CD14-positive monocyte (primary cell): ENCODE data around the gene ATP8A1. TPM values are rescaled to one million over a fixed set of nuclear protein-coding genes. Genes with fewer than 3 reads are reported as not detected.

Experiments
- DNase-seq, 3 donors: peaks; one replicate each; pipeline ENCODE4 v3.0.0-alpha.2; 2011 to 2022
- H2AFZ ChIP-seq: 2 replicates; pipeline ENCODE4 v1.6.0; 2012; ENCODE audit warnings: mild to moderate bottlenecking, low read depth, low read length, inconsistent platforms; ENCODE audit not compliant: insufficient read depth, poor library complexity, severe bottlenecking
- H3K27ac ChIP-seq, 2 donors: 1 replicate in 1 of 2; 2 replicates in 1 of 2; pipeline ENCODE4 v1.5.1; 2012 to 2013; ENCODE audit warnings: low read length in 2 of 2, control low read depth in 1 of 2, inconsistent platforms in 1 of 2, low read depth in 1 of 2, mild to moderate bottlenecking in 1 of 2
- H3K27me3 ChIP-seq, 2 donors: one replicate each; pipeline versions ENCODE4 v1.6.0 to v1.6.1; 2011 to 2013; ENCODE audit warnings: low read length in 2 of 2; ENCODE audit not compliant: control insufficient read depth in 2 of 2, insufficient read depth in 2 of 2
- H3K36me3 ChIP-seq, 2 donors: replicated peaks in 1 of 2; 1 replicate in 1 of 2; 2 replicates in 1 of 2; pipeline versions ENCODE4 v1.5.1 to v1.6.1; 2012 to 2013; ENCODE audit warnings: low read length in 2 of 2, control low read depth in 1 of 2, inconsistent platforms in 1 of 2, mild to moderate bottlenecking in 1 of 2; ENCODE audit not compliant: insufficient read depth in 2 of 2, control insufficient read depth in 1 of 2
- H3K4me1 ChIP-seq, 2 donors: 1 replicate in 1 of 2; 2 replicates in 1 of 2; pipeline versions ENCODE4 v1.5.1 to v1.6.1; 2012 to 2013; ENCODE audit warnings: low read length in 2 of 2, control low read depth in 1 of 2, inconsistent platforms in 1 of 2, mild to moderate bottlenecking in 1 of 2, moderate library complexity in 1 of 2; ENCODE audit not compliant: insufficient read depth in 2 of 2, control insufficient read depth in 1 of 2
- H3K4me2 ChIP-seq: replicated peaks from 2 replicates; pipeline ENCODE3; 2012; ENCODE audit warnings: low read length, moderate library complexity, mild to moderate bottlenecking; ENCODE audit not compliant: poor library complexity, severe bottlenecking; ENCODE audit errors: extremely low read depth
- H3K4me3 ChIP-seq, 3 experiments: fragments of 200-600 bp in 1 of 3; sonication (generic) in 1 of 3; replicated peaks in 1 of 3; 1 replicate in 2 of 3; 2 replicates in 1 of 3; pipeline ENCODE4 v1.5.1; 2011 to 2013; ENCODE audit warnings: low read length in 3 of 3, mild to moderate bottlenecking in 3 of 3, control low read depth in 2 of 3, low read depth in 2 of 3, inconsistent platforms in 1 of 3, moderate library complexity in 1 of 3
- H3K79me2 ChIP-seq: 2 replicates; pipeline ENCODE4 v1.6.0; 2012; ENCODE audit warnings: mild to moderate bottlenecking, control low read depth, inconsistent platforms, low read length, moderate library complexity; ENCODE audit not compliant: insufficient read depth
- H3K9ac ChIP-seq: 2 replicates; pipeline ENCODE4 v1.6.0; 2017; ENCODE audit warnings: low read length, mild to moderate bottlenecking; ENCODE audit not compliant: insufficient read depth, poor library complexity, severe bottlenecking
- H3K9me3 ChIP-seq, 2 donors: replicated peaks in 1 of 2; 1 replicate in 1 of 2; 2 replicates in 1 of 2; pipeline versions ENCODE4 v1.5.1 to v1.6.1; 2012 to 2013; ENCODE audit warnings: low read length in 2 of 2, control low read depth in 1 of 2; ENCODE audit not compliant: control insufficient read depth in 1 of 2, insufficient read depth in 1 of 2
- H4K20me1 ChIP-seq: 2 replicates; pipeline ENCODE4 v1.6.0; 2012; ENCODE audit warnings: mild to moderate bottlenecking, low read length, control low read depth, moderate library complexity; ENCODE audit not compliant: insufficient read depth
- H3K27ac Mint-ChIP-seq, 7 donors: one replicate each; pipeline ENCODE4 v1.8.0; 2020; ENCODE audit warnings: mild to moderate bottlenecking in 7 of 7, mixed read lengths in 7 of 7, moderate library complexity in 6 of 7, inconsistent platforms in 2 of 7
- H3K27me3 Mint-ChIP-seq, 3 donors: one replicate each; pipeline ENCODE4 v1.8.0; 2021 to 2022; ENCODE audit warnings: low read depth in 3 of 3, mild to moderate bottlenecking in 3 of 3, mixed read lengths in 3 of 3, moderate library complexity in 3 of 3, inconsistent platforms in 1 of 3
- H3K36me3 Mint-ChIP-seq, 2 donors: one replicate each; pipeline ENCODE4 v1.8.0; 2020; ENCODE audit warnings: mixed read lengths in 2 of 2, inconsistent platforms in 1 of 2, mild to moderate bottlenecking in 1 of 2
- H3K4me1 Mint-ChIP-seq: one replicate; pipeline ENCODE4 v1.8.0; 2020; ENCODE audit warnings: mild to moderate bottlenecking, mixed read lengths
- H3K4me3 Mint-ChIP-seq, 2 donors: one replicate each; pipeline ENCODE4 v1.8.0; 2020; ENCODE audit warnings: mild to moderate bottlenecking in 2 of 2, mixed read lengths in 2 of 2, moderate library complexity in 1 of 2
- H3K9me3 Mint-ChIP-seq, 7 donors: one replicate each; pipeline ENCODE4 v1.8.0; 2020 to 2022; ENCODE audit warnings: mixed read lengths in 7 of 7, mild to moderate bottlenecking in 6 of 7, moderate library complexity in 6 of 7, inconsistent platforms in 2 of 7
- WGBS: methylation state at CpG from one replicate; pipeline ENCODE4 v1.1.5; 2013; ENCODE audit warnings: missing lambda C conversion rate; ENCODE audit not compliant: insufficient coverage; 5-methylcytosine and 5-hydroxymethylcytosine counted together
- intact Hi-C, 2 donors: fragments of 100-400 bp; cut with micrococcal nuclease; formaldehyde crosslinking; loops; one replicate each; pipeline versions ENCODE4 v1.15.0 to v1.15.1; 2023
- polyA plus RNA-seq, 3 donors: library from polyadenylated mRNA; depleted of rRNA in 1 of 3; unstranded in 2 of 3; stranded (reverse) in 1 of 3; fragments of 300-500 nt in 2 of 3; fragments of >200 nt in 1 of 3; fragmentation: Illumina TruSeq in 2 of 3; gene quantifications; 1 replicate in 2 of 3; 2 replicates in 1 of 3; pipeline ENCODE4 v1.2.3, GENCODE V29; 2012 to 2021
- TF ChIP-seq, protein P1 (sequence below): fragments of 200-600 bp; IDR thresholded peaks from one replicate; pipeline ENCODE4 v1.8.0; 2022; ENCODE audit warnings: antibody characterized with exemption, mild to moderate bottlenecking

Gene ATP8A1
- polyA plus RNA-seq, 3 donors = 2.2 to 10.8 (median 3.2) TPM

DNA sequence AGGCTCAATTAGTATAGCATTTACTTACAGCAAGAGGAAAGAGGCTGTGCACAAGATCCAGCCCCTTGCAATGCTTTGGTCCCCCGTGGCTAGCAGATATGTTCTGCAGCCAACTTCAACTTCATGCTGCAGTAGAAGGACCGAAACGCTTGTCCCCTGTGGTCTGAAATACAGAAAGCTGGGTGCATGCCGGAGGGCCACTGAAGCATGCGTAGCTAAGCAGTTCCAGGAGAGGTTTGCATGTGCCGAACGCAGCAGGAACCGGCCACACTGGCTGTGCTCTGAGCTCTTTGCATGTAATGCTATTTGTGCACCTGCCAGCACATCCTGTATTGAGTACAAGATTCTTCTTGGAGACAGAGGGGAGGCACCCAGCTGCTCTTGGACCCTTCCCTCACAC, 295.4 kb downstream of the ATP8A1 start:
- Histone ChIP-seq H2AFZ (no peak overlapping the region), H3K9ac (no peak overlapping the region), H3K27ac (no peak overlapping the region), H3K9me3 (no peaks in the 10 kb centered on the region), H3K4me1 (no peaks in the 10 kb centered on the region), H4K20me1 (no peaks in the 10 kb centered on the region), H3K36me3 (no peaks in the 10 kb centered on the region), H3K27me3 (peaks cover 0 to 2% of the 10 kb centered on the region in 2 donors), H3K79me2 (no peaks in the 10 kb centered on the region), H3K4me2 (no peak overlapping the region), H3K4me3 (no peak overlapping the region)
- intact Hi-C loops = no loop called here
- H3K27me3 Mint-ChIP-seq = peaks cover 7 to 14% (median 8%) of the 10 kb centered on the region in 3 donors
- no peak overlapping the region for H3K27ac Mint-ChIP-seq
- H3K4me3 Mint-ChIP-seq = no peak overlapping the region
- WGBS = 96% methylated on average over 5 of the region's 8 CpGs
- H3K36me3 Mint-ChIP-seq = no peaks in the 10 kb centered on the region
- TF ChIP-seq, protein P1, sequence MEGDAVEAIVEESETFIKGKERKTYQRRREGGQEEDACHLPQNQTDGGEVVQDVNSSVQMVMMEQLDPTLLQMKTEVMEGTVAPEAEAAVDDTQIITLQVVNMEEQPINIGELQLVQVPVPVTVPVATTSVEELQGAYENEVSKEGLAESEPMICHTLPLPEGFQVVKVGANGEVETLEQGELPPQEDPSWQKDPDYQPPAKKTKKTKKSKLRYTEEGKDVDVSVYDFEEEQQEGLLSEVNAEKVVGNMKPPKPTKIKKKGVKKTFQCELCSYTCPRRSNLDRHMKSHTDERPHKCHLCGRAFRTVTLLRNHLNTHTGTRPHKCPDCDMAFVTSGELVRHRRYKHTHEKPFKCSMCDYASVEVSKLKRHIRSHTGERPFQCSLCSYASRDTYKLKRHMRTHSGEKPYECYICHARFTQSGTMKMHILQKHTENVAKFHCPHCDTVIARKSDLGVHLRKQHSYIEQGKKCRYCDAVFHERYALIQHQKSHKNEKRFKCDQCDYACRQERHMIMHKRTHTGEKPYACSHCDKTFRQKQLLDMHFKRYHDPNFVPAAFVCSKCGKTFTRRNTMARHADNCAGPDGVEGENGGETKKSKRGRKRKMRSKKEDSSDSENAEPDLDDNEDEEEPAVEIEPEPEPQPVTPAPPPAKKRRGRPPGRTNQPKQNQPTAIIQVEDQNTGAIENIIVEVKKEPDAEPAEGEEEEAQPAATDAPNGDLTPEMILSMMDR = no peak
- H3K4me1 Mint-ChIP-seq = no peaks in the 10 kb centered on the region
- H3K9me3 Mint-ChIP-seq = peaks cover 0 to 5% (median 2%) of the 10 kb centered on the region in 7 donors
- no peak for DNase-seq

DNA sequence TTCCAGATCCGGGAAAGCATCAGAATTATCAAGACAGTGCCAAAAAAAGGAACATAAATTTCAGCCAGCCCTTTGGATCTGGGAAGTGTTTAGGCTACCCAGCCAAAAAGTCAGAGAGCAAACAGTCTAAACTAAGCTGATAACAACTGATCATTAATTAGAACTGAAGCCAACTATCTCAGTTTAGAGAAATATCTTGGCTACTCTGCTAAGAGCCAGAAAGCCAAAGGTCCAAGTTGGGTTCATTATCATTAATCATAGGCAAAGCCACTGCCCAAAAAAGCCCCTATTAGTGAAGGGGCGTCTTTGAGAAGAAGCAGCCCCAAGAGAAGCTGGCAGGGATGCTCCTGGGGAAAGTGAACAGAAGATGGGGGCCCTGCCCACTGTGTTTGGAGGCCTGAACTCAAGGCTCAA, 296.6 kb downstream of the ATP8A1 start:
- Mint-ChIP-seq H3K9me3 (peaks cover 0 to 5% (median 2%) of the 10 kb centered on the region in 7 donors), H3K4me1 (no peaks in the 10 kb centered on the region), H3K27me3 (peaks cover 6 to 17% (median 12%) of the 10 kb centered on the region in 3 donors), H3K36me3 (no peaks in the 10 kb centered on the region), H3K4me3 (no peak overlapping the region), H3K27ac (no peak overlapping the region)
- H3K9ac ChIP-seq = no peak overlapping the region
- no peak for DNase-seq
- H3K9me3 ChIP-seq = no peaks in the 10 kb centered on the region
- no peak overlapping the region for H3K4me2 ChIP-seq
- no peaks in the 10 kb centered on the region for H4K20me1 ChIP-seq
- H2AFZ ChIP-seq = no peak overlapping the region
- H3K4me3 ChIP-seq = no peak overlapping the region
- TF ChIP-seq, protein P1 = no peak
- WGBS = no CpG with 5 or more reads among the region's 2 CpGs
- H3K27me3 ChIP-seq = peaks cover 0 to 2% of the 10 kb centered on the region in 2 donors
- no peaks in the 10 kb centered on the region for H3K79me2 ChIP-seq
- H3K27ac ChIP-seq = no peak overlapping the region
- intact Hi-C loops = no loop called here
- no peaks in the 10 kb centered on the region for H3K4me1 ChIP-seq
- no peaks in the 10 kb centered on the region for H3K36me3 ChIP-seq
